ENCODE data around the gene CCDC195.

The CCDC195 gene

DNA sequence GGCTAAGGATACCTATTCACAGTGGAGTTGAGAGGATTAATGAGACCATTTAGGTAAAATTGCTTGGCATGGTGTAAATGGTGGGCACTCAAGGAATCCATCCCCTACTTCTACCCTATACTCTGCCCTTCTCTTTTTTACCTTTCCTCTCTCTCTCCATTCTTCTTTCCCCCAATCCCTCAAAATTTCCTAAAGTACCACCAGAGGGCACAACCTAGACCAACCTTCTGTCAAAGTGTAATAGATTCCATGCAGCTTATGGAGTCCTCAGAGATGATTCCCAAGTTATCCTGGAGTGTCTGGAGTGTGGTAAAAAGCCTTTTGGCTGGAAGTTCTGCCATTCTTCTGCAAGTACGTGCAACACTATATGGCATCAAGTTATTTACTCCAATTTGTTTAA is 33.0 kb upstream of the CCDC195 start:
- peak; percentile 53; the same call in 2 of the 3 replicates for ATAC-seq
- TF ChIP-seq BACH2 (CRISPR knock-in tag; IDR thresholded peaks at IDR 0.05; ENCODE audit: borderline replicate concordance), result no peak
- no peak for TF ChIP-seq TCF4 (CRISPR knock-in tag; IDR thresholded peaks at IDR 0.05; ENCODE audit: borderline replicate concordance)
- TF ChIP-seq ZNF565 (CRISPR knock-in tag; conservative IDR thresholded peaks at IDR 0.05; ENCODE audit: low read depth), result no peak
- TF ChIP-seq ZFP30 (CRISPR knock-in tag; IDR thresholded peaks at IDR 0.05), result no peak
- no peak for TF ChIP-seq CSDC2 (CRISPR knock-in tag; IDR thresholded peaks at IDR 0.05)
- TF ChIP-seq ZNF70 (CRISPR knock-in tag; IDR thresholded peaks at IDR 0.05), result no peak
- TF ChIP-seq, protein P1, sequence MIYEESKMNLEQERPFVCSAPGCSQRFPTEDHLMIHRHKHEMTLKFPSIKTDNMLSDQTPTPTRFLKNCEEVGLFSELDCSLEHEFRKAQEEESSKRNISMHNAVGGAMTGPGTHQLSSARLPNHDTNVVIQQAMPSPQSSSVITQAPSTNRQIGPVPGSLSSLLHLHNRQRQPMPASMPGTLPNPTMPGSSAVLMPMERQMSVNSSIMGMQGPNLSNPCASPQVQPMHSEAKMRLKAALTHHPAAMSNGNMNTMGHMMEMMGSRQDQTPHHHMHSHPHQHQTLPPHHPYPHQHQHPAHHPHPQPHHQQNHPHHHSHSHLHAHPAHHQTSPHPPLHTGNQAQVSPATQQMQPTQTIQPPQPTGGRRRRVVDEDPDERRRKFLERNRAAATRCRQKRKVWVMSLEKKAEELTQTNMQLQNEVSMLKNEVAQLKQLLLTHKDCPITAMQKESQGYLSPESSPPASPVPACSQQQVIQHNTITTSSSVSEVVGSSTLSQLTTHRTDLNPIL (CRISPR knock-in tag; IDR thresholded peaks at IDR 0.05; ENCODE audit: low read depth), result no peak
- no peak for TF ChIP-seq ZC3H10 (CRISPR knock-in tag; IDR thresholded peaks at IDR 0.05)
- TF ChIP-seq ZNF8 (CRISPR knock-in tag; IDR thresholded peaks at IDR 0.05), result no peak
- TF ChIP-seq, protein P2, sequence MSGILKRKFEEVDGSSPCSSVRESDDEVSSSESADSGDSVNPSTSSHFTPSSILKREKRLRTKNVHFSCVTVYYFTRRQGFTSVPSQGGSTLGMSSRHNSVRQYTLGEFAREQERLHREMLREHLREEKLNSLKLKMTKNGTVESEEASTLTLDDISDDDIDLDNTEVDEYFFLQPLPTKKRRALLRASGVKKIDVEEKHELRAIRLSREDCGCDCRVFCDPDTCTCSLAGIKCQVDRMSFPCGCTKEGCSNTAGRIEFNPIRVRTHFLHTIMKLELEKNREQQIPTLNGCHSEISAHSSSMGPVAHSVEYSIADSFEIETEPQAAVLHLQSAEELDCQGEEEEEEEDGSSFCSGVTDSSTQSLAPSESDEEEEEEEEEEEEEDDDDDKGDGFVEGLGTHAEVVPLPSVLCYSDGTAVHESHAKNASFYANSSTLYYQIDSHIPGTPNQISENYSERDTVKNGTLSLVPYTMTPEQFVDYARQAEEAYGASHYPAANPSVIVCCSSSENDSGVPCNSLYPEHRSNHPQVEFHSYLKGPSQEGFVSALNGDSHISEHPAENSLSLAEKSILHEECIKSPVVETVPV (CRISPR knock-in tag; IDR thresholded peaks at IDR 0.05), result no peak
- TF ChIP-seq, protein P3, sequence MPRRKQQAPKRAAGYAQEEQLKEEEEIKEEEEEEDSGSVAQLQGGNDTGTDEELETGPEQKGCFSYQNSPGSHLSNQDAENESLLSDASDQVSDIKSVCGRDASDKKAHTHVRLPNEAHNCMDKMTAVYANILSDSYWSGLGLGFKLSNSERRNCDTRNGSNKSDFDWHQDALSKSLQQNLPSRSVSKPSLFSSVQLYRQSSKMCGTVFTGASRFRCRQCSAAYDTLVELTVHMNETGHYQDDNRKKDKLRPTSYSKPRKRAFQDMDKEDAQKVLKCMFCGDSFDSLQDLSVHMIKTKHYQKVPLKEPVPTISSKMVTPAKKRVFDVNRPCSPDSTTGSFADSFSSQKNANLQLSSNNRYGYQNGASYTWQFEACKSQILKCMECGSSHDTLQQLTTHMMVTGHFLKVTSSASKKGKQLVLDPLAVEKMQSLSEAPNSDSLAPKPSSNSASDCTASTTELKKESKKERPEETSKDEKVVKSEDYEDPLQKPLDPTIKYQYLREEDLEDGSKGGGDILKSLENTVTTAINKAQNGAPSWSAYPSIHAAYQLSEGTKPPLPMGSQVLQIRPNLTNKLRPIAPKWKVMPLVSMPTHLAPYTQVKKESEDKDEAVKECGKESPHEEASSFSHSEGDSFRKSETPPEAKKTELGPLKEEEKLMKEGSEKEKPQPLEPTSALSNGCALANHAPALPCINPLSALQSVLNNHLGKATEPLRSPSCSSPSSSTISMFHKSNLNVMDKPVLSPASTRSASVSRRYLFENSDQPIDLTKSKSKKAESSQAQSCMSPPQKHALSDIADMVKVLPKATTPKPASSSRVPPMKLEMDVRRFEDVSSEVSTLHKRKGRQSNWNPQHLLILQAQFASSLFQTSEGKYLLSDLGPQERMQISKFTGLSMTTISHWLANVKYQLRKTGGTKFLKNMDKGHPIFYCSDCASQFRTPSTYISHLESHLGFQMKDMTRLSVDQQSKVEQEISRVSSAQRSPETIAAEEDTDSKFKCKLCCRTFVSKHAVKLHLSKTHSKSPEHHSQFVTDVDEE (CRISPR knock-in tag; IDR thresholded peaks at IDR 0.05), result no peak
- TF ChIP-seq OSR1 (CRISPR knock-in tag; IDR thresholded peaks at IDR 0.05), result no peak
- TF ChIP-seq ESRRG (CRISPR knock-in tag; IDR thresholded peaks at IDR 0.05), result no peak
- no peak for TF ChIP-seq GLIS3 (CRISPR knock-in tag; IDR thresholded peaks at IDR 0.05)
- no peak for TF ChIP-seq ARNTL (CRISPR knock-in tag; IDR thresholded peaks at IDR 0.05; ENCODE audit: borderline replicate concordance, low read depth)

DNA sequence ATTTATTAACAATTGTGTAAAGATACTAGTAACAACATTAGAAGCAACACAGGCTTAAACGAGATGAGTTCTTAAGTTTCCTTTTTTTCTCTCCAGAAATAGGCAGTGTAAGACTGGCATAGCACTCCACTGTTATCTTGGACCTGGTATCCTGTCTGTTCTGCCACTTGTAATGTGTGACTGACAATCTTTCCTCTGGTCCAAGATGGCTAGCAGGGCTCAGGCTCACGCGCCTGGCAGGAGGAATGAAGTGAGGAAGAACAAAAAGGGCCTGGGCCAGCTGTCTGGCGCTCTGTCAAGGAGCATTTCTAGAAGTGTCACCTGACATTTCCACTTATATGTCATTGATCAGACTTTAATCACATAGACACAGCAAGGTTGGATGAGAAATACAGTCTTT is 31.6 kb upstream of the CCDC195 start:
- no peak for ATAC-seq
- TF ChIP-seq, protein P3 (CRISPR knock-in tag; IDR thresholded peaks at IDR 0.05), result no peak
- TF ChIP-seq ZFP30 (CRISPR knock-in tag; IDR thresholded peaks at IDR 0.05) (no peak), TOX (CRISPR knock-in tag; IDR thresholded peaks at IDR 0.05; ENCODE audit: borderline replicate concordance) (no peak), GLIS3 (CRISPR knock-in tag; IDR thresholded peaks at IDR 0.05) (no peak), PPARA (CRISPR knock-in tag; IDR thresholded peaks at IDR 0.05; ENCODE audit: borderline replicate concordance) (no peak), ISL1 (CRISPR knock-in tag; IDR thresholded peaks at IDR 0.05) (no peak), ARNTL (CRISPR knock-in tag; IDR thresholded peaks at IDR 0.05; ENCODE audit: borderline replicate concordance, low read depth) (no peak), ZC3H10 (CRISPR knock-in tag; IDR thresholded peaks at IDR 0.05) (no peak), SNAI2 (CRISPR knock-in tag; IDR thresholded peaks at IDR 0.05) (no peak), CSDC2 (CRISPR knock-in tag; IDR thresholded peaks at IDR 0.05) (no peak), ZNF565 (CRISPR knock-in tag; conservative IDR thresholded peaks at IDR 0.05; ENCODE audit: low read depth) (no peak), TCF4 (CRISPR knock-in tag; IDR thresholded peaks at IDR 0.05; ENCODE audit: borderline replicate concordance) (no peak), ZNF8 (CRISPR knock-in tag; IDR thresholded peaks at IDR 0.05) (no peak), OSR1 (CRISPR knock-in tag; IDR thresholded peaks at IDR 0.05) (no peak), ZFP3 (CRISPR knock-in tag; IDR thresholded peaks at IDR 0.05) (no peak)
- TF ChIP-seq, protein P1 (CRISPR knock-in tag; IDR thresholded peaks at IDR 0.05; ENCODE audit: low read depth), result no peak
- TF ChIP-seq, protein P4, sequence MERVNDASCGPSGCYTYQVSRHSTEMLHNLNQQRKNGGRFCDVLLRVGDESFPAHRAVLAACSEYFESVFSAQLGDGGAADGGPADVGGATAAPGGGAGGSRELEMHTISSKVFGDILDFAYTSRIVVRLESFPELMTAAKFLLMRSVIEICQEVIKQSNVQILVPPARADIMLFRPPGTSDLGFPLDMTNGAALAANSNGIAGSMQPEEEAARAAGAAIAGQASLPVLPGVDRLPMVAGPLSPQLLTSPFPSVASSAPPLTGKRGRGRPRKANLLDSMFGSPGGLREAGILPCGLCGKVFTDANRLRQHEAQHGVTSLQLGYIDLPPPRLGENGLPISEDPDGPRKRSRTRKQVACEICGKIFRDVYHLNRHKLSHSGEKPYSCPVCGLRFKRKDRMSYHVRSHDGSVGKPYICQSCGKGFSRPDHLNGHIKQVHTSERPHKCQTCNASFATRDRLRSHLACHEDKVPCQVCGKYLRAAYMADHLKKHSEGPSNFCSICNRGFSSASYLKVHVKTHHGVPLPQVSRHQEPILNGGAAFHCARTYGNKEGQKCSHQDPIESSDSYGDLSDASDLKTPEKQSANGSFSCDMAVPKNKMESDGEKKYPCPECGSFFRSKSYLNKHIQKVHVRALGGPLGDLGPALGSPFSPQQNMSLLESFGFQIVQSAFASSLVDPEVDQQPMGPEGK (CRISPR knock-in tag; IDR thresholded peaks at IDR 0.05; ENCODE audit: borderline replicate concordance), result no peak
